KMS-11 (cell line): ENCODE data around the gene ZNF385D.

Experiments used
- H2AFZ ChIP-seq: fragments of 200-600 bp; sonication (generic); 2 replicates; pipeline ENCODE4 v1.6.1; 2016; ENCODE audit warnings: antibody characterized with exemption, mixed run types, low read depth
- H3K27ac ChIP-seq: fragments of 200-600 bp; sonication (generic); 2 replicates; pipeline ENCODE4 v1.6.1; 2016; ENCODE audit warnings: mild to moderate bottlenecking, mixed run types
- H3K27me3 ChIP-seq: fragments of 200-600 bp; sonication (generic); 2 replicates; pipeline ENCODE4 v1.6.1; 2017; ENCODE audit warnings: mild to moderate bottlenecking, low read depth, mixed run types, moderate library complexity; ENCODE audit not compliant: insufficient read depth
- H3K36me3 ChIP-seq: fragments of 200-600 bp; sonication (generic); 2 replicates; pipeline ENCODE4 v1.6.1; 2017; ENCODE audit warnings: mild to moderate bottlenecking, mixed run types; ENCODE audit not compliant: insufficient read depth
- H3K4me1 ChIP-seq: fragments of 200-600 bp; sonication (generic); 2 replicates; pipeline ENCODE4 v1.6.1; 2016; ENCODE audit warnings: mild to moderate bottlenecking, low read depth, mixed run types; ENCODE audit not compliant: poor library complexity, severe bottlenecking
- H3K4me2 ChIP-seq: fragments of 200-600 bp; sonication (generic); 2 replicates; pipeline ENCODE4 v1.7.0; 2016; ENCODE audit warnings: mild to moderate bottlenecking, mixed run types
- H3K4me3 ChIP-seq: fragments of 200-600 bp; sonication (generic); IDR thresholded peaks from 2 replicates; pipeline ENCODE4 v1.6.1; 2017; ENCODE audit warnings: low read depth, low read length, mixed read lengths; ENCODE audit not compliant: insufficient read depth
- H3K79me2 ChIP-seq: fragments of 200-600 bp; sonication (generic); 2 replicates; pipeline ENCODE4 v1.6.1; 2016; ENCODE audit warnings: low read depth, mixed run types; ENCODE audit not compliant: insufficient read depth
- H3K9ac ChIP-seq: fragments of 200-600 bp; sonication (generic); 2 replicates; pipeline ENCODE4 v1.6.1; 2016; ENCODE audit warnings: mild to moderate bottlenecking, mixed run types
- H4K20me1 ChIP-seq: fragments of 200-600 bp; sonication (generic); 2 replicates; pipeline ENCODE4 v1.6.1; 2016; ENCODE audit warnings: mild to moderate bottlenecking, mixed run types; ENCODE audit not compliant: insufficient read depth
- CTCF ChIP-seq: fragments of 200-600 bp; sonication (generic); conservative IDR thresholded peaks from 2 replicates; pipeline ENCODE4 v1.6.1; 2017; ENCODE audit warnings: low read depth, mild to moderate bottlenecking, antibody characterized with exemption, low read length, moderate library complexity, mixed read lengths

ZNF385D gene

GRCh38 chr3:21433751-21434150, 317.3 kb downstream of the ZNF385D start:
- no peak for TF ChIP-seq CTCF
- Histone ChIP-seq H3K4me3 (no peak overlapping the region), H3K36me3 (no peaks in the 10 kb centered on the region), H2AFZ (no peak overlapping the region), H4K20me1 (no peaks in the 10 kb centered on the region), H3K4me2 (no peak overlapping the region), H3K4me1 (no peaks in the 10 kb centered on the region), H3K27ac (no peak overlapping the region), H3K27me3 (no peaks in the 10 kb centered on the region), H3K79me2 (no peaks in the 10 kb centered on the region), H3K9ac (no peak overlapping the region)

- Histone ChIP-seq H3K79me2 (no peaks in the 10 kb centered on the region), H3K4me1 (no peaks in the 10 kb centered on the region), H3K9ac (no peak overlapping the region), H3K27me3 (no peaks in the 10 kb centered on the region), H4K20me1 (no peaks in the 10 kb centered on the region), H3K36me3 (no peaks in the 10 kb centered on the region), H2AFZ (no peak overlapping the region), H3K4me3 (no peak overlapping the region), H3K27ac (no peak overlapping the region), H3K4me2 (no peak overlapping the region)
- TF ChIP-seq CTCF: no peak
Observed at GRCh38 chr3:21426920-21427319, 324.1 kb downstream of the ZNF385D start.

GRCh38 chr3:21425715-21426114, 325.3 kb downstream of the ZNF385D start:
- no peak for TF ChIP-seq CTCF
- no peaks in the 10 kb centered on the region for H3K36me3 ChIP-seq
- no peak overlapping the region for H3K27ac ChIP-seq
- no peaks in the 10 kb centered on the region for H3K4me1 ChIP-seq
- no peak overlapping the region for H2AFZ ChIP-seq
- H3K27me3 ChIP-seq: no peaks in the 10 kb centered on the region
- H3K4me2 ChIP-seq: no peak overlapping the region
- no peaks in the 10 kb centered on the region for H3K79me2 ChIP-seq
- H3K4me3 ChIP-seq: no peak overlapping the region
- no peak overlapping the region for H3K9ac ChIP-seq
- H4K20me1 ChIP-seq: no peaks in the 10 kb centered on the region

GRCh38 chr3:21421096-21421495, 329.9 kb downstream of the ZNF385D start:
- Histone ChIP-seq H3K36me3 (no peaks in the 10 kb centered on the region), H3K79me2 (no peaks in the 10 kb centered on the region), H3K27me3 (no peaks in the 10 kb centered on the region), H3K9ac (no peak overlapping the region), H3K27ac (no peak overlapping the region), H3K4me1 (no peaks in the 10 kb centered on the region), H2AFZ (no peak overlapping the region), H4K20me1 (no peaks in the 10 kb centered on the region), H3K4me2 (no peak overlapping the region), H3K4me3 (no peak overlapping the region)
- no peak for TF ChIP-seq CTCF

GRCh38 chr3:21417991-21418390, 333.0 kb downstream of the ZNF385D start:
- H3K4me1 ChIP-seq: no peaks in the 10 kb centered on the region
- no peaks in the 10 kb centered on the region for H3K36me3 ChIP-seq
- H3K9ac ChIP-seq: no peak overlapping the region
- no peak overlapping the region for H3K4me3 ChIP-seq
- no peaks in the 10 kb centered on the region for H3K27me3 ChIP-seq
- H4K20me1 ChIP-seq: no peaks in the 10 kb centered on the region
- H3K4me2 ChIP-seq: no peak overlapping the region
- no peak overlapping the region for H3K27ac ChIP-seq
- TF ChIP-seq CTCF: no peak
- no peak overlapping the region for H2AFZ ChIP-seq
- no peaks in the 10 kb centered on the region for H3K79me2 ChIP-seq
